Gastroesophageal sphincter (tissue), 4 donors: ENCODE results near the gene KCP. TPM values are rescaled to one million over a fixed set of nuclear protein-coding genes. Genes with fewer than 3 reads are reported as not detected.

ENCODE experiments used
- ATAC-seq: fragments of 150-250 bp; one replicate; pipeline ENCODE4 v1.9.1; 2016; ENCODE audit warnings: mild to moderate bottlenecking, moderate library complexity
- H3K27ac ChIP-seq, 4 donors: fragments of 200-600 bp; sonication (generic) in 3 of 4; 1 replicate in 3 of 4; 2 replicates in 1 of 4; pipeline ENCODE4 v1.5.1; 2016 to 2019
- H3K27me3 ChIP-seq: fragments of 200-600 bp; sonication (generic); one replicate; pipeline ENCODE4 v1.5.1; 2019
- H3K36me3 ChIP-seq, 2 donors: fragments of 200-600 bp; sonication (generic); one replicate each; pipeline ENCODE4 v1.5.1; 2019; ENCODE audit warnings: control low read depth in 1 of 2
- H3K4me1 ChIP-seq, 3 donors: fragments of 200-600 bp; sonication (generic); 1 replicate in 2 of 3; 2 replicates in 1 of 3; pipeline ENCODE4 v1.5.1; 2016 to 2019; ENCODE audit warnings: control low read depth in 2 of 3
- H3K4me3 ChIP-seq, 2 donors: fragments of 200-600 bp; sonication (generic); one replicate each; pipeline ENCODE4 v1.5.1; 2019; ENCODE audit warnings: mild to moderate bottlenecking in 1 of 2, moderate library complexity in 1 of 2
- H3K9me3 ChIP-seq, 3 donors: fragments of 200-600 bp; sonication (generic); one replicate each; pipeline ENCODE4 v1.5.1; 2017 to 2019; ENCODE audit warnings: control low read depth in 2 of 3
- EP300 ChIP-seq: sonication (generic); formaldehyde crosslinking; IDR thresholded peaks from one replicate; pipeline ENCODE4 v1.6.1; 2017; ENCODE audit warnings: antibody characterized with exemption, mild to moderate bottlenecking
- POLR2A ChIP-seq, 2 donors: fragments of 450-650 bp; IDR thresholded peaks; one replicate each; pipeline ENCODE4 v1.6.1; 2017; ENCODE audit warnings: antibody characterized with exemption in 2 of 2, mild to moderate bottlenecking in 2 of 2, moderate library complexity in 1 of 2
- POLR2AphosphoS5 ChIP-seq: sonication (generic); formaldehyde crosslinking; IDR thresholded peaks from one replicate; pipeline ENCODE4 v1.6.1; 2017; ENCODE audit warnings: antibody characterized with exemption
- WGBS, 2 donors: methylation state at CpG; one replicate each; pipeline ENCODE4 v1.1.5; 2018; ENCODE audit warnings: low coverage in 1 of 2; 5-methylcytosine and 5-hydroxymethylcytosine counted together
- total RNA-seq, 4 donors: library from RNA; depleted of rRNA; stranded (reverse); fragments of >200 nt; gene quantifications; one replicate each; pipeline ENCODE4 v1.1.0, GENCODE V29; 2016
- TF ChIP-seq, protein P1 (sequence below), 4 experiments: fragments of 200-600 bp in 2 of 4; fragments of 450-650 bp in 2 of 4; sonication (generic) in 1 of 4; IDR thresholded peaks; one replicate each; pipeline ENCODE4 v1.5.1; 2017 to 2019; ENCODE audit warnings: antibody characterized with exemption in 4 of 4, mild to moderate bottlenecking in 2 of 4, moderate library complexity in 2 of 4

Gene KCP
- total RNA-seq, 4 donors from 2014 or later, result 0.31 to 0.67 TPM; not detected in 2

DNA sequence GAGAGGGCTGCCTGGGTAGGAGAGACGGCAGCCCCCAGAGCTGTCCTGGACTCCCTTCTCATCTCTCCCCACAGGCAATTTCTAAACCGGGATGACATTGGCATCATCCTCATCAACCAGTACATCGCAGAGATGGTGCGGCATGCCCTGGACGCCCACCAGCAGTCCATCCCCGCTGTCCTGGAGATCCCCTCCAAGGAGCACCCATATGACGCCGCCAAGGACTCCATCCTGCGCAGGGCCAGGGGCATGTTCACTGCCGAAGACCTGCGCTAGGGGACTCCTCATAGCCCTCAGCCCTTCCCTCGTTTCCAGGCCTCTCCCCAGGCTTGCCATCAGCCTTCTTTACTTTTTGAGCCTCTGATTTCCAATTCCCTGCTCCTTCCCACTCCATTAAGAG lies 45.2 kb downstream of the KCP start:
- H3K27me3 ChIP-seq, result no peaks in the 10 kb centered on the region
- H3K4me3 ChIP-seq, result no peak overlapping the region
- ATAC-seq, result no peak
- 87% methylated on average over 8 of the region's 12 CpGs; no CpG with 5 or more reads in 1 of the 2 donors for WGBS, 2 donors
- TF ChIP-seq POLR2AphosphoS5 (no peak), POLR2A (IDR thresholded peaks at IDR 0.05) (no peak), EP300 (no peak)
- TF ChIP-seq, protein P1, sequence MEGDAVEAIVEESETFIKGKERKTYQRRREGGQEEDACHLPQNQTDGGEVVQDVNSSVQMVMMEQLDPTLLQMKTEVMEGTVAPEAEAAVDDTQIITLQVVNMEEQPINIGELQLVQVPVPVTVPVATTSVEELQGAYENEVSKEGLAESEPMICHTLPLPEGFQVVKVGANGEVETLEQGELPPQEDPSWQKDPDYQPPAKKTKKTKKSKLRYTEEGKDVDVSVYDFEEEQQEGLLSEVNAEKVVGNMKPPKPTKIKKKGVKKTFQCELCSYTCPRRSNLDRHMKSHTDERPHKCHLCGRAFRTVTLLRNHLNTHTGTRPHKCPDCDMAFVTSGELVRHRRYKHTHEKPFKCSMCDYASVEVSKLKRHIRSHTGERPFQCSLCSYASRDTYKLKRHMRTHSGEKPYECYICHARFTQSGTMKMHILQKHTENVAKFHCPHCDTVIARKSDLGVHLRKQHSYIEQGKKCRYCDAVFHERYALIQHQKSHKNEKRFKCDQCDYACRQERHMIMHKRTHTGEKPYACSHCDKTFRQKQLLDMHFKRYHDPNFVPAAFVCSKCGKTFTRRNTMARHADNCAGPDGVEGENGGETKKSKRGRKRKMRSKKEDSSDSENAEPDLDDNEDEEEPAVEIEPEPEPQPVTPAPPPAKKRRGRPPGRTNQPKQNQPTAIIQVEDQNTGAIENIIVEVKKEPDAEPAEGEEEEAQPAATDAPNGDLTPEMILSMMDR (IDR thresholded peaks at IDR 0.05), result no peak
- H3K9me3 ChIP-seq, result no peaks in the 10 kb centered on the region
- H3K36me3 ChIP-seq, result peaks cover 0 to 22% of the 10 kb centered on the region in 2 donors
- H3K27ac ChIP-seq, result no peak overlapping the region
- peaks cover 0 to 80% (median 31%) of the 10 kb centered on the region in 3 donors for H3K4me1 ChIP-seq

DNA sequence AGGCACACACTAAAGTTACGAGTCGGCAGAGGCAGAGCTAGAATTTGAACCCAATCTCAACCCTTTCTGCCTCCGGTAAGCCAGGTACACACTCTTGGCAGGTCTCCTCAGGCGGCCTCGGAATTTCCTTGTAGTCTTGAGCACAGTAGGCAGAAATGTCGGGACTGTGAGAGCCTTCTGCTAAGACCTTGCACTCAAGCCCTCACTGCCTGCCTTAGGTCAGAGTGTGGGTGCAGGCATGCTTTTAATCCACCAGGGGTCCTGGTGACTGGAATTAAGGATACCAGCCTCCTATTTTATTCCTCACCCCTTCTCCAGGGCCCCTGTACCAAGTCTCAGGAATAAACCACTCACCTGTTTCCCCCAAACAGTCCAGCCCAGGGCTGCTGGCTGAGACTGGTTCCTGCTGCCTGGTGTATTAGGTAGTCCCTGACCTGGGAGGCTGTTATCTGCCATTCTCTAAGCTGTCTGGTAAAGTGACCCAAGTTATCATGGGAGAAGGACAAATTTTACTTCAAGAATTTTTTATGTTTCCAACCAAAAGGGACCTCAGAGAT lies 47.0 kb downstream of the KCP start:
- Histone ChIP-seq H3K4me3 (peak overlapping the region; percentile 80 to 89), H3K4me1 (peaks cover 0 to 80% (median 32%) of the 10 kb centered on the region in 3 donors), H3K27me3 (no peaks in the 10 kb centered on the region), H3K27ac (peak overlapping the region in 3 of 4 donors; percentile 83 to 89 (median 85)), H3K9me3 (no peaks in the 10 kb centered on the region), H3K36me3 (peaks cover 0 to 26% of the 10 kb centered on the region in 2 donors)
- 0 to 6% methylated on average over 3 to 6 of the region's 6 CpGs for WGBS, 2 donors
- TF ChIP-seq EP300 (no peak), POLR2AphosphoS5 (no peak)
- TF ChIP-seq, protein P1 (IDR thresholded peaks at IDR 0.05), result peak in 3 of 4 experiments; percentile 43 to 57 (median 52)
- no peak for ATAC-seq

DNA sequence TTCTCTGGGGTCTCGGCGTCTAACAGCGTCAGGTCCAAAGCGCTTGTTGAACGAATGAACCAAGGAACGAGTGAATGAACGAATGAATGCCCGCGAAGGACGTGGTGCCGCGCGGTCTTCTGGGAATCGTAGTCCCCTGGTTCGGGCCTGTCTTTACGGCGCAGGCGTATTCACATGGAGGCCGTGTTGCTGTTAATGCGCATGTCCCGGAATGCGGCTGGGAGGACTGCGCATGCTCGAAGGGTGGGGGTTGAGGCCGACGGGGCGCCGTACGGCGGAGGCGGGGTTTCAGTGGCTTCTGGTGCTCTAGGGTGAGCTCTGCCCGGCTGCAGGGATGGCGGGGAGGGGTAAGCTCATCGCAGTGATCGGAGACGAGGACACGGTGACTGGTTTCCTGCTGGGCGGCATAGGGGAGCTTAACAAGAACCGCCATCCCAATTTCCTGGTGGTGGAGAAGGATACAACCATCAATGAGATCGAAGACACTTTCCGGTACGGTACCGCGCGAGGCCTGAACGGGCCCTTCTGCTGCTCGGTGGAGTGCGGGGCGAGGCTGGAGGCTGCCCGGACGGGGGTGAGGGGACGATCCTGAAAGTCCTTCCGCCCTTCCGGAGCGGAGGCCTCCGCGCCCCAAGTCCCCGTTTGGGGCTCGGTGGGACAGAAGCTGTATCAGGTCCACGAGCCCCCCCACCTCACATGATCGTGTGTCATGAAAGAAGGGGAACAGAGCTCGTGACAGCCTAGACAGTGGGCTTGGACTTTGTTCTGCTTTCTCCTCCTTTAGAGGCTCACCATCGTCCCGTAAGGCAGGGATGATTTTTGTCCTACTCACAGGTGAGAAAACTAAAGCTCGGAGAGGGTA lies 47.7 kb downstream of the KCP start, which contains the start of gene ATP6V1F:
Gene ATP6V1F (plus strand): TSS at position 286 of the 862 bp plus-strand sequence. CDS start 49 bp downstream, at position 335.
- TF ChIP-seq, protein P1 (IDR thresholded peaks at IDR 0.05), result peak in 2 of 4 experiments; percentile 25 to 33
- TF ChIP-seq POLR2AphosphoS5, result peak; percentile 70
- no peak for TF ChIP-seq EP300
- TF ChIP-seq POLR2A (IDR thresholded peaks at IDR 0.05), result peak; percentile 46 to 55
- WGBS, 2 donors, result 0 to 1% methylated on average over 14 to 17 of the region's 65 CpGs
- peak within 1 kb of the TSS; percentile 80 to 89 for H3K4me3 ChIP-seq
- ATAC-seq, result peak; percentile 93
- H3K36me3 ChIP-seq, result peaks cover 0 to 30% of the 10 kb centered on the region in 2 donors
- peak within 1 kb of the TSS; percentile 15 to 89 (median 84) for H3K27ac ChIP-seq
- no peaks in the 10 kb centered on the region for H3K9me3 ChIP-seq
- H3K27me3 ChIP-seq, result no peaks in the 10 kb centered on the region
- H3K4me1 ChIP-seq, result peaks cover 0 to 76% (median 33%) of the 10 kb centered on the region in 3 donors

DNA sequence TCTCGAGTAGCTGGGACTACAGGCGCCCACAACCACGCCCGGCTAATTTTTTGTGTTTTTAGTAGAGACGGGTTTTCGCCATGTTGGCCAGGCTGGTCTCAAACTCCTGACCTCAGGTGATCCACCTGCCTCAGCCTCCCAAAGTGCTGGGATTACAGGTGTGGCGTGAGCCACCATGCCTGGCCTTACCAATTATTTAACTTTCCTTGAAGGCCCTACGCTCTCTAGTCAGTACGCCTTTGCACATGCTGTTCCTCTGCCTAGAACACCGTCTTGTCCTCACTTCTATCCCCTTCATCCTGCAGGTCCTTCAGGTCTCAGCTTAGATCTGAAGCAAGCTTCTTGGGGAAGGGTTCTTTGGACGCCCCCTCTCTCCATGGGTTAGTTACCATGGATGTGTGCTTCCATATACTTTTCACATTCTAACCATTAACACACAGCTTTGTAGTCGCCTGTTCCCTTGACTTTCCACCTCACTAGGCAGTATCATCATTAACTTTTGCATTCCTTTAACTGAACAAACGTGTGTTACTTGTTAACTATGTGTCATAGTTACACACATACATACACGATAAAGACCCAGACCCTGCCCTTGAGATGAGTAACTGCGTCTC lies 48.4 kb downstream of the KCP start:
- peak overlapping the region in 1 of 2 donors; percentile 89 for H3K4me3 ChIP-seq
- H3K36me3 ChIP-seq, result peaks cover 0 to 35% of the 10 kb centered on the region in 2 donors
- WGBS, 2 donors, result 55 to 56% methylated on average over 9 to 10 of the region's 15 CpGs
- TF ChIP-seq POLR2A (IDR thresholded peaks at IDR 0.05), result no peak
- TF ChIP-seq POLR2AphosphoS5, result no peak
- no peak for TF ChIP-seq EP300
- TF ChIP-seq, protein P1 (IDR thresholded peaks at IDR 0.05), result no peak
- no peak for ATAC-seq
- peaks cover 0 to 74% (median 33%) of the 10 kb centered on the region in 3 donors for H3K4me1 ChIP-seq
- H3K9me3 ChIP-seq, result no peaks in the 10 kb centered on the region
- no peaks in the 10 kb centered on the region for H3K27me3 ChIP-seq
- peak overlapping the region in 3 of 4 donors; percentile 83 to 89 (median 85) for H3K27ac ChIP-seq
